GM19099 (cell line): ENCODE results near the gene KRT23.

Experiments
- POLR2A ChIP-seq: IDR thresholded peaks from 3 replicates; pipeline ENCODE4 v1.6.1; 2011; ENCODE audit warnings: low read depth; ENCODE audit not compliant: insufficient read length; ENCODE audit errors: extremely low read depth

KRT23 gene

GRCh38 chr17:40905370-40905769 lies 32.1 kb downstream of the KRT23 start:
- no peak for TF ChIP-seq POLR2A

DNA sequence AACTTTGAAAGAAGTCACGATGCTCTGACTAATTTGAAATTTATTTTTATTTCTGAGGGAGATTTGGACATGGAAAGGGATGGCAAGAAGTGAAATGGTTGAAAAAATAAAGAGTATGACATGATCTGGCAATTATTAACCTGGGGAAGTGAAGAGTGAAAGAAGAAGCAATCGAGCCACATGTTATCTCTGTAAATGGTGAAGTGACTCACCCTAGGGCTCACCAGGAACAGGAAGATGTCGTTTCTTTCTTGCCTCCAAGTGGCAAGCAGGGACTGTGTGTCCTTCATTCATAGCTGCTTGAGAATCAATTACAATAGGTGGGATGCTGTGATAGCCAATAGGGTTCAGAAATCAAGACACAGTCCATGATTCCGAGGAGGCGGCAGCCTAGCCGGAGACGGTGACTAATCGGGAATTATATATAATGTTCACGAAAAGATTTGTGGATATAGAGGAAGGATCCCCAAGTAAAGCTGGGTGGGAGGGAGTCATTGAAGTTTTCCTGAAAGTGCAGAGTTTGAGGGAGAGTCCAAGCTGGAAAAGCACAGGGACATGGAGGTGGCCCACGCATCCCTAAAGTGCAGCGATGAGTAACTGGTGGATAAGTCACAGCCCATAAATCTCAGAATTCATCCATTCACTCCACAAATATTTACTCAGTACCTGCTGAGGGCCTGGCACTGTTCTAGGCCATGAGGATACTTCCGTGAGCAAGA lies 34.2 kb downstream of the KRT23 start:
- TF ChIP-seq POLR2A = no peak

GRCh38 chr17:40902498-40902897 lies 34.9 kb downstream of the KRT23 start:
- TF ChIP-seq POLR2A = no peak

GRCh38 chr17:40901981-40902474 lies 35.4 kb downstream of the KRT23 start:
- TF ChIP-seq POLR2A = no peak

DNA sequence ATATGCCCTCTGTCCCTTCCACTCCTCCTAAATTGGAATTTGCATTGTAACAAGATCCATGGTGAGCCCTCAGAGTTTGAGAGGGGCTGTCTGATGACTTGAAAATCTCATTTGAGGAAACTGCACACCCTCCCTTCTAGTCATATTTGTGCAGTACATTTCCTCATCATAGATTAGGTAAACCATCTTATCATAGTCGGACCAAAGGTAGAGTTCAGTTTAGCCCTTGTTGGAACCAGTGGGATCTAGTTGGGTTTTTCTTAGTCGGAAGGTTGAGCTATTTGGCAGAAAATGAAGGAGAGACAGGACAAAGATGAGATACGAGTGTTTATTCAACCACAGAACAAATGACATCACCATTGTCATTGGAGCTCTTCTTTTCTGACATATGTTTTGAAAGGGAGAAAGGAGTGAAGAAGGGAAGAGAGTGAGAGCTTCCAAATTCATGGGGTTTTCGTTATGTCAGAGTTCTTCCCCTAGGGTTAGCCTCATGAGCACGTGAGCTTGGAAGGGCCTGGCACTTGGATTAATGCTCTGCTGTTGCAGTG lies 36.6 kb downstream of the KRT23 start:
- TF ChIP-seq POLR2A = no peak

DNA sequence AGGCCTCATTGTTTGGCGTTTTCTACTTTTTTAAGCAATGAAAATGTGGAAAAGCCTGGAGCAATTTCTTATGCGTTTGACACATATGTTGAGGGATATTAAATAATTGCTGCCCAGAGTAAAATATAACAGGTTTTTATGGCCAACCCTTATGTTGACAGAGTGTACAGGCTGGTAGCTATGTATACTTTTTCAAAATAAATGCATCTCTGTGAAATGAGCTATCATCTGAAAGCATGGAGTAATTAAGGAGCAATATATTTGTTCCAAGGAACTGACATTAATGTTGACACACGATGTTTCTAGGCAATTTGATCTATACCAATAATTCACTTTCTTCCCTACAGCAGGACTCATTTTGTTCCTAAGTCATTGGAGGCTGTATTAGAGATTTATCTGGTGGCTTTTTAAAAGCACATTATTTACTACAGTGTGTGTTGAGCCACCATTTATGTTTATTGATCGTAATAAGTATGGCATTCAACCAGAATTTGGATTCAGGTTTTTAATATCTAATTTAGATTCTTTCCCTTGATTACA lies 40.5 kb downstream of the KRT23 start:
- no peak for TF ChIP-seq POLR2A

- TF ChIP-seq POLR2A = no peak
These were observed 42.2 kb downstream of the KRT23 start for GRCh38 chr17:40895106-40895730.

GRCh38 chr17:40888196-40888720 lies 49.2 kb downstream of the KRT23 start:
- TF ChIP-seq POLR2A = no peak

- no peak for TF ChIP-seq POLR2A
These were observed 51.4 kb downstream of the KRT23 start for GRCh38 chr17:40886090-40886489.

GRCh38 chr17:40884708-40885512 lies 52.5 kb downstream of the KRT23 start, which contains the start of gene KRT20:
TSS of gene KRT20 (minus strand) at chr17:40885242. CDS start at chr17:40885185, 57 bp downstream.
- no peak for TF ChIP-seq POLR2A

GRCh38 chr17:40883626-40884334 lies 53.7 kb downstream of the KRT23 start:
- no peak for TF ChIP-seq POLR2A

DNA sequence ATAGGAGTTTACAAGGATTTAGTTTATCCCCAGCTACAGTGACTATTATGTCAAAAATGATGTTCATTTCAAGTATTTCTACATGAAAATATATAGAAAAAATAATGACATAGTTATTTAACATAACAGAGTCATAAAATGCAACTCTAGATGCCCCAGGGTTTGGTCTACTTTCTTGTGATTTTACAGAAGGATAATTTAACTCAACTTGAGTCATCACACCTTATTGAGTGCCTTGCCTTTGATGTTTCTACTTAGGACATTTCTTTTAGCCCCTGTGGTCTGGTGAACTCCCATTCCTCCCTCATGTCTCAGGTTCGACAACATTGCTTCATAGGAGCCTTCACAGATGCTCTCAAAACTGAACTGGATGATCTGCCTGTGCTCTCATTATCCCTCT lies 54.4 kb downstream of the KRT23 start:
- no peak for TF ChIP-seq POLR2A

DNA sequence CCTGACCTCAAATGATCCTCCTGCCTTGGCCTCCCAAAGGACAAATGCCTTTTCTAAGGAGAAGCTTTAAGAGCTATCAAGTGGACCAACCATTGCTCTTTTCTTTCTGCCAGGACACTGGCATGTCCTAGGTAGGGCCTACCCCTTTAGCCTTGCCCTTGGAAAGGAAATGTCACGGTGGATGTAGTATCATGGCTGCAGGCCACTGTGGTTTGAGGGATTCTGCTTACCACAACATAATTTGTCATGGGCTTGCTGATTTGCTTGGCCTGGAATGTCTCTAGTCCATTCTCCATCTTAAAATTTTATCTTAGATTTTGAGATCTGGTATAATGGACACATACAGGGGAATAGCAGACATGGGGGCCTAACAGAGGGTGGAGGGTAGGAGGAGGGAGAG lies 58.4 kb downstream of the KRT23 start:
- no peak for TF ChIP-seq POLR2A

DNA sequence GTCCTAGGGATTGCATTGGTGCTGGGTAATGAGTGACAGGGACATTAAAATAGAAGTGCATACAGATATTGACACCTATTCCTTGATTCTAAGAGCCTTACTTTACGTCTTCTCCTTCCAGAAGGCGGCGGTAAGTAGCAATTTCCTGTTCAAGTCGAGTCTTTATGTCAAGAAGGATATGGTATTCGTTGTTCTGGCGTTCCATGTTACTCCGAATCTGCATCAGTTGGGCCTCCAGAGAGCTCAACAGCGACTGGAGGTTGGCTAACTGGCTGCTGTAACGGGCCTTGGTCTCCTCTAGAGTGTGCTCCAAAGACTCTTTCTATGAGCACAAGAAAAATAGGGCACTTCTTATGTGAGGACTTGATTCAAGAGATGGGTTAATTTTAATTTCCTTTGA lies 59.4 kb downstream of the KRT23 start:
- TF ChIP-seq POLR2A = no peak
